Stimulated activated CD4-positive, alpha-beta T cell treated with anti-CD3 and anti-CD28 coated beads, Interleukin-2, amount 100 ng/mL, for 24 hours (primary cell): ENCODE results near the gene ZNF436.
"Not testable (repeated sequence)": the region's sequence is repeated elsewhere in the genome, so short reads cannot be mapped to it uniquely, and the experiment has no call there.

ENCODE experiments used
- DNase-seq, 2 donors: peaks; one replicate each; pipeline ENCODE4 v3.0.0-alpha.2; 2020

Gene ZNF436

GRCh38 chr1:23389837-23390321 lies 20.2 kb upstream of the ZNF436 start:
- no peak for DNase-seq

GRCh38 chr1:23387494-23387893 lies 17.9 kb upstream of the ZNF436 start:
- DNase-seq = no peak

- no peak for DNase-seq
Measured at GRCh38 chr1:23385119-23385621, 15.5 kb upstream of the ZNF436 start.

GRCh38 chr1:23384312-23385058 lies 14.8 kb upstream of the ZNF436 start:
- DNase-seq = no peak

GRCh38 chr1:23383577-23384311 lies 14.1 kb upstream of the ZNF436 start:
- DNase-seq = no peak

GRCh38 chr1:23381233-23381885 lies 11.7 kb upstream of the ZNF436 start:
- DNase-seq = no peak

- no peak for DNase-seq
Measured at GRCh38 chr1:23380719-23381118, 11.1 kb upstream of the ZNF436 start.

GRCh38 chr1:23380236-23380635 lies 10.6 kb upstream of the ZNF436 start:
- DNase-seq = not testable (repeated sequence)

GRCh38 chr1:23376890-23377811 lies 7.5 kb upstream of the ZNF436 start:
- DNase-seq = no peak

- not testable (repeated sequence) for DNase-seq
Measured at GRCh38 chr1:23374079-23374735, 4.6 kb upstream of the ZNF436 start.

- DNase-seq = no peak
Measured at GRCh38 chr1:23371987-23372880, 2.6 kb upstream of the ZNF436 start.

- no peak for DNase-seq
Measured at GRCh38 chr1:23370709-23371584, 1.3 kb upstream of the ZNF436 start.

GRCh38 chr1:23370330-23370708 lies 683 bp upstream of the ZNF436 start:
- DNase-seq = no peak

- DNase-seq = peak; percentile 90
Measured at GRCh38 chr1:23368562-23369334, 888 bp downstream of the ZNF436 start.

- peak; percentile 97 to 98 for DNase-seq
Measured at GRCh38 chr1:23367791-23368561, 1.7 kb downstream of the ZNF436 start.

GRCh38 chr1:23367451-23367790 lies 2.2 kb downstream of the ZNF436 start:
- DNase-seq = no peak

GRCh38 chr1:23366598-23366997 lies 3.0 kb downstream of the ZNF436 start:
- no peak for DNase-seq

GRCh38 chr1:23366146-23366545 lies 3.5 kb downstream of the ZNF436 start:
- DNase-seq = no peak
